LNCAP (cell line): ENCODE results near the gene AKT1.

Source experiments
- TF ChIP-seq, protein P1 (sequence below): fragments of 450-650 bp; IDR thresholded peaks from 2 replicates; pipeline ENCODE4 v1.5.1; 2017; ENCODE audit warnings: mild to moderate bottlenecking

The AKT1 gene

DNA sequence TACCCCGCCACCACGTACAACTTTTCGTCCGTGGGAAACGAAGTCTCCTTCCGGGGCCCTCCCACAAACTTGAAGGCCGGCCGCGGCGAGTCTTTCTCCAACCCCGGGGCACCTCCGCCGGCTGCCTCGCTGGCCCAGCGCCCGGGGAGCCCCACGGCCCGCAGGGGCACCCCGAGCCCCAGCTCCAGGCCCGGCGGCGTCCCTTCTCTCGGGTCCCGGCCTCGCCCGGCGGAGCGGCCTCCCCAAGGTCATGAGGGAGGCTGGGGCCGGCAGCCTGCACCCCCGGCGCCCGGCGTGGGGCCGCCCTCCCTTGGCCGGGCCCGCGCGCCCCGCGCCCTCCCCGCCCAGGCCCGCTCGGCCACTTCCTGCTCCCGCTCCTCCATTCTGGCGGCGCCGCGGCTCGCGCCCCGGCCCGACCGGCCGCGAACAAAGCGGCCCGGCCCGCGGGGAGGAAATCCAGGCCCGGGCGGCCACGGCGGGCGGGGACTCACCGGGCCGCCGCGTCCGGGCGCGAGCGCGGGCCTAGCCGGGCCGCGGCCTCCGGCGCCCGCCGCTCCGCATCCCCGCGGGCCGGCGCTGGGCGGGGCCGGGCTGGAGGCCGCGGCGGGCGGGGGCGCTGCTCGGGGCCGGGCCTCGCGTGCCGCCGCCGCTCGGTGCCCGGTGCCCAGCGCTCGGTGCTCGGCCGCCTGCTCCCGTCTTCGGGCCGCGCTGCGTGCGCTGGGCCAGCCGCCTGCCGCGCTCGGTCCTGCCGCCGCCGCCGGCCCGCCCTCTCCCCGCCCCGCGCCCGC is at the start of gene AKT1:
Gene AKT1 (minus strand): TSS at position 756 of the 788 bp plus-strand sequence. CDS start 3,105 bp downstream, outside the sequence.
- TF ChIP-seq, protein P1, sequence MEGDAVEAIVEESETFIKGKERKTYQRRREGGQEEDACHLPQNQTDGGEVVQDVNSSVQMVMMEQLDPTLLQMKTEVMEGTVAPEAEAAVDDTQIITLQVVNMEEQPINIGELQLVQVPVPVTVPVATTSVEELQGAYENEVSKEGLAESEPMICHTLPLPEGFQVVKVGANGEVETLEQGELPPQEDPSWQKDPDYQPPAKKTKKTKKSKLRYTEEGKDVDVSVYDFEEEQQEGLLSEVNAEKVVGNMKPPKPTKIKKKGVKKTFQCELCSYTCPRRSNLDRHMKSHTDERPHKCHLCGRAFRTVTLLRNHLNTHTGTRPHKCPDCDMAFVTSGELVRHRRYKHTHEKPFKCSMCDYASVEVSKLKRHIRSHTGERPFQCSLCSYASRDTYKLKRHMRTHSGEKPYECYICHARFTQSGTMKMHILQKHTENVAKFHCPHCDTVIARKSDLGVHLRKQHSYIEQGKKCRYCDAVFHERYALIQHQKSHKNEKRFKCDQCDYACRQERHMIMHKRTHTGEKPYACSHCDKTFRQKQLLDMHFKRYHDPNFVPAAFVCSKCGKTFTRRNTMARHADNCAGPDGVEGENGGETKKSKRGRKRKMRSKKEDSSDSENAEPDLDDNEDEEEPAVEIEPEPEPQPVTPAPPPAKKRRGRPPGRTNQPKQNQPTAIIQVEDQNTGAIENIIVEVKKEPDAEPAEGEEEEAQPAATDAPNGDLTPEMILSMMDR, result no peak

DNA sequence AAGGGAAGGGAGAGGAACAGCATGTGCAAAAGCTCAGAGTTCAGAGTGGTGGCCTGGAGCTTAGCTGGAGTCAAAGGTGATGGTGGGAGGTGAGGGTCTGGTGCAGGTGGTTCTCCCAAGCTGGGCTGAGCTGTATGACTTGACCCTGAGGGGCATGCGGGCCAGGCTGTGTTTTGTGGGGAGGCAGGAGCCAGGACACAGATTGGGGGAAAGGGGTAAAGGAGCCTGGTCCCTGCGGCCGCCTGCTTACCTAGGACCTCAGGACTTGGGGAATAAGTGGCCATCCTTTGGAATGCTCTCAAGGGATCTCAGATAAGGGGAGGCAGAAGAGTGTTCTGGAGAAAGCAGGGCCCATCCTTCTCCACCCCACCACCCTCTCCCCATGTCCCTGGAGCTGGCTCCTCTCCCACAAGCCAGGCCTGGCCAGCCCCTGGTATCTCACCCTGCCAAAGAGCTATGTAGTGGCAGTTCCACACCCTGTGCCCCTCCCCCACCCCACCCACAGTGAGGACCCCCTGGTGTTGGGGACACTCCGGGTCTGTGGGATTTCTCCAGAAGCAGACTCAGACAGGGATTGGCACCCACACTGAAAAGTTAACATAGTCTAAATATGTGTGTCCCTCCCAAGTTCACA is 49.6 kb upstream of the AKT1 start:
- TF ChIP-seq, protein P1, result no peak

DNA sequence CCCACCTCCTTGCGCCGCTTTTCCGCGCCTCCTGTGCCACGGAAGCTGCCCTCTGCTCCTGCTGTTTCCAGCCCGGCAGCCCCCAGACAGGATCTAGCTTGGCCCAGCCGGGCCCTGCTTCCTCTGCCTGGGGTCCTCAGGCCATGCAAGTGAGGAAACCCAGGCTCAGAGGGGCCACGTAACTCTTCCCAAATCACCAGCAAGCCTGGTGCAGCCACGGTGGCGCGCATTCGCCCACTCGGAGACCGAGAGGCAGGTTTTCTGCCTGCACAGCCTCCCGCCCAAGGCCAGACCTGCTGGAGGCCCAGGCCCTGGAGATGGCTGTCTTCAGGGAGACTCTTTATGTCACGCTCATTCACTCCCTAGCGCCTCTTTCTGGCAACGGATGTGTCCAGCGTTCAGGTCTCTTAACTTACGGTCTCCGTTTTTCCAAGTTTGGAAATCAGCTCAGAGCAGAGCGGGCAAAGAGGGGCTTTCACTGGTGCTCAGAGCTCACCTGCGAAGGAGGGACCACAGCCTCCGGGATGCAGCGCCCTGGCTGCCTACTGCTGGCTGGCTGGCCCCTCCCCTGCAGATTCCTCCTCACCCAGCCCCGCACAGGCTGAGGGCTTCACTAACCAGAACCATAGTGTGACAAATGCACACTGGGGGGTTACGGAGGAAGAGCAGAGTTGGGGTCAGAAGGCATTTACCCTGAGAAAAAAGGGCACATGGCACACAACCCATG is 48.9 kb upstream of the AKT1 start:
- TF ChIP-seq, protein P1, result no peak

DNA sequence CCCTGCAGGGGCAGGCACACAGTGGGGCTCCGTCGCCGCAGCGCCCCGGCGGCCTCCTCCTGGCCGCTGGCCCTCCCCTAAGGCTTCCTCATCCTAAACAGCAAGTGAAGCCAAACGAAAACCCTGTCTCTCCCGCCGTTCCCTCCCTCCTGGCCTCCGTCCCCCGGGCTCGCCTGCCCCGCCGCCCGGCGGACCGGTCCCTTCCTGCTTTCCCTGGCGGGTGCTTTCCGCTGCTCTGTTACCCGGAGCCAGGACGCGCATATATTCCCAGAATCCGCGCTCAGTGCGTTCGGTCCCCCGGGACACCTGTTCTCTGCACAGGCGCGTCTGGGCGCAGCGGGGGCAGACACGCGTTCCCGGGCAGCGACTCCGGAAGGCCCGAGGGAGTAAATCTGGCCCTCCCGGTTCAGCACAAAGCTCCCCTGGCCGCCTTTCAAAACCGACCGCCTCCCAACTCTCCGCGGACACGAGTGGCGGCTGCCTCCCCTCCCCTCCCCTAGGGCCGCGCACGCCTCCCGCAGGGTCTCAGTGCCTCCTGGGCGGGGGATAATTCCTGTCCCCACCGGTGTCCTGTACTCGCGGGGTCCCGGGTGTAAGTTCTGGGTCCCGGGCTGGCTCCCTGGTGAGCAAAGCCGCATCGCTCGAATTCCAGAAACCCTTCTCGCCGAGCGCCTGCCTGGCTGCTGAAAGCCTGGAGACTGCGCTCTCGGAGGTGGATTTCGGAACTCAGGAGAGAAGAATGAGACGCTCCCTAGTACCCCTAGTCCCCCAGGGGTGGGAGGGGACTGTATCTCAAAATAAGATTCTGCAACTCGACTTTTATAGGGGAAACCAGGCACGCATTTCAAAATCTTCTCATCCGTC is 48.1 kb upstream of the AKT1 start:
- TF ChIP-seq, protein P1, result no peak

DNA sequence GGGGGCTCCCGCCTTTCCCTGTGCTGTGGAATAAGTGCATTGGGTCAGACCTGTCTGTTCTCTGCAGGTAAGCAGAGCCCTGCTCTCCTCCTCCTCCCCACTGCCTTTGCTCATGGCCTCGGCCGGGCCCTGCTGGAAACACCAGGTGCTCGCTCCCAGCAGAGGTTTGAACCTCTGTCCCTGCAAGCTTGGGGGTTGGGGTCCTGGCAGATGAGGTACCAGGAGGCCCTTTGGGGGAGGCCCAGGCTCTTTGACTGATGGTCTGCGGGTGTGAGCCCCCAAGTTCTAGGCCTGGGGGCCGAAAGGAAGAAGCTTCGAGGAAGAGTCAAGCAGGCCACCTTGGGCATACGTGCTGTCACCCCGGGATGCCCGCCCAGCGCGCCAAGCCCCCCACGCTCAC is 47.5 kb upstream of the AKT1 start:
- TF ChIP-seq, protein P1, result no peak

DNA sequence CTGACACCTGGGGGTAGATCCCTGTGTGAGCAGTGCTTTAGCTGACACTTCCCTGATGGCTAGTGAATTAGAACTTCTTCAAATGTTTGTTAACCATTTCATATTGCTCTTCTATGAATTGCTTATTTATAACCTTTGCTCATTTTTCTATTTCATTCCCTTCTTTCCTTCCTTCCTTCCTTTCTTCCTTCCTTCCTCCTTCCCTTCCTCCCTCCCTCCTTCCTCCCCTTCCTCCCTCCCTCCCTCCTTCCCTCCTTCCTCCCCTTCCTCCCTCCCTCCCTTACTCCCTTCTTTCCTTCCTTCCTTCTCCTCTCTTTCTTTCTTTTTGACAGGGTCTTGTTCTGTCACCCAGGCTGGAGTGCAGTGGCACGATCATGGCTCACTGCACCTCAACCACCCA is 46.2 kb upstream of the AKT1 start:
- TF ChIP-seq, protein P1, result no peak

DNA sequence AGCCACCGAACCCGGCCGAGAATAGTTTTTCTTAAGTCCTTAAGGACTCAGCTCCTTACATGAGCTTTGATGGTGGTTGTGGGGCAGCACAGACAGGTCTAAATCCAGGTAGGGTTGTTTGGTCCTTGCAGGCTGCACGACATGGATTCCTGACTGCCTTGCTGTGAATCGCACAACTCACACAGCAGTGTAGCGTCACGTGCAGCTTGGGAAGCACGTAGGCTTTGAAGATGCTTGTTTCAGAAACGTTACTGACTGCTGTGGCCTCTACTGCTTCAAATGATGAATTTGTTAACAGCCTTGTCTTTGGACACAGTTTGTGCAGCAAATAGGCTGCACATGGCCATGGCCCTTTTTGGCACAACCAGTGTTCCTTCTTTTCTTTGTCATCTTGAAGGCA is 35.2 kb upstream of the AKT1 start:
- TF ChIP-seq, protein P1, result no peak
